HCT116 (cell line): Measurements from ENCODE around the gene CRISPLD2. TPM values are rescaled to one million over a fixed set of nuclear protein-coding genes. Genes with fewer than 3 reads are reported as not detected.

Experiments used
- ATAC-seq: fragments of 200-7000 bp; cut with Tn5 transposase; 2 replicates; pipeline ENCODE4 v1.9.1; 2020; ENCODE audit warnings: mild to moderate bottlenecking, moderate library complexity
- BruUV-seq: library from RNA; stranded (reverse); fragments of 400-500 nt; replicated peaks from 2 replicates; lab custom pipeline; 2021; lab: Mats Ljungman, UMichigan
- CTCF ChIA-PET: fragments of 300-600 bp; sonication (Branson Sonifier 250); formaldehyde crosslinking; loops from one replicate; lab custom pipeline; 2021; ENCODE audit warnings: antibody characterized with exemption; lab: Charles Lee
- POLR2A ChIA-PET: fragments of 300-600, 350-600 bp; sonication (Branson Sonifier 250); formaldehyde crosslinking; loops from one replicate; lab custom pipeline; 2021; ENCODE audit warnings: antibody characterized with exemption; lab: Charles Lee
- RAD21 ChIA-PET, 2 experiments: fragments of 300-600 bp; sonication (Branson Sonifier 250); formaldehyde crosslinking; loops; one replicate each; lab custom pipeline; 2023; ENCODE audit warnings: low total read pairs in 2 of 2; ENCODE audit not compliant: uncharacterized antibody in 2 of 2, unreplicated experiment in 2 of 2, low non-redundant PET in 1 of 2; lab: Charles Lee
- DNase-seq: peaks from one replicate; pipeline ENCODE4 v3.0.0-alpha.2; 2010; ENCODE audit warnings: low read depth, low spot score
- H2AFZ ChIP-seq: fragments of 200-600 bp; shearing (Covaris generic), sonication (generic); 2 replicates; pipeline ENCODE4 v1.6.1; 2017; ENCODE audit warnings: low read depth, mixed run types, mixed read lengths, antibody characterized with exemption, low read length; ENCODE audit not compliant: poor library complexity, severe bottlenecking
- H3K27ac ChIP-seq: 2 replicates; pipeline ENCODE4 v1.5.1; 2012; ENCODE audit warnings: low read depth, low read length
- H3K27me3 ChIP-seq: fragments of 200-600 bp; sonication (generic); 2 replicates; pipeline ENCODE4 v1.6.1; 2016; ENCODE audit warnings: mixed run types, low read length, mixed read lengths; ENCODE audit not compliant: insufficient read depth
- H3K36me3 ChIP-seq, 2 experiments: fragments of 200-500 bp in 1 of 2; fragments of 200-600 bp in 1 of 2; sonication (Bioruptor generic) in 1 of 2; sonication (generic) in 1 of 2; 2 replicates each; pipeline versions ENCODE4 v1.5.1 to v1.6.1; 2014 to 2016; ENCODE audit warnings: low read length in 2 of 2, inconsistent platforms in 1 of 2, mixed read lengths in 1 of 2, mixed run types in 1 of 2; ENCODE audit not compliant: insufficient read depth in 2 of 2, control insufficient read depth in 1 of 2
- H3K4me1 ChIP-seq, 2 experiments: fragments of 200-600 bp in 1 of 2; sonication (generic) in 1 of 2; 2 replicates each; pipeline versions ENCODE4 v1.5.1 to v1.6.1; 2012 to 2017; ENCODE audit warnings: low read length in 2 of 2, inconsistent platforms in 1 of 2, mild to moderate bottlenecking in 1 of 2, mixed read lengths in 1 of 2, mixed run types in 1 of 2, moderate library complexity in 1 of 2; ENCODE audit not compliant: insufficient read depth in 2 of 2, control insufficient read depth in 1 of 2
- H3K4me2 ChIP-seq: fragments of 200-600 bp; sonication (generic); 2 replicates; pipeline ENCODE4 v1.6.1; 2017; ENCODE audit warnings: mixed run types, low read length, mixed read lengths
- H3K4me3 ChIP-seq, 2 experiments: fragments of 200-600 bp in 1 of 2; sonication (generic) in 1 of 2; replicated peaks in 1 of 2; 2 replicates each; pipeline ENCODE4 v1.5.1; 2011 to 2016; ENCODE audit warnings: low read length in 2 of 2, control low read depth in 1 of 2, low read depth in 1 of 2, mild to moderate bottlenecking in 1 of 2, mixed read lengths in 1 of 2, mixed run types in 1 of 2
- H3K79me2 ChIP-seq: fragments of 200-600 bp; sonication (generic); 2 replicates; pipeline ENCODE4 v1.6.1; 2017; ENCODE audit warnings: mild to moderate bottlenecking, mixed run types, low read length, moderate library complexity, mixed read lengths; ENCODE audit not compliant: insufficient read depth
- H3K9ac ChIP-seq: fragments of 200-600 bp; sonication (generic); 2 replicates; pipeline ENCODE4 v1.6.1; 2016; ENCODE audit warnings: low read length, mixed read lengths
- H3K9me2 ChIP-seq: fragments of 200-600 bp; sonication (generic), shearing (Covaris generic); 2 replicates; pipeline ENCODE4 v1.6.1; 2017; ENCODE audit warnings: mixed run types, mild to moderate bottlenecking, moderate library complexity; ENCODE audit not compliant: insufficient read depth
- H3K9me3 ChIP-seq, 2 experiments: fragments of 200-500 bp in 1 of 2; fragments of 200-600 bp in 1 of 2; sonication (Bioruptor generic) in 1 of 2; sonication (generic) in 1 of 2; 2 replicates each; pipeline ENCODE4 v1.6.1; 2014 to 2017; ENCODE audit warnings: low read length in 2 of 2, mixed read lengths in 2 of 2, inconsistent platforms in 1 of 2, low read depth in 1 of 2, mild to moderate bottlenecking in 1 of 2, mixed run types in 1 of 2, moderate library complexity in 1 of 2; ENCODE audit not compliant: control insufficient read depth in 1 of 2, insufficient read depth in 1 of 2
- H4K20me1 ChIP-seq: fragments of 200-600 bp; sonication (generic), shearing (Covaris generic); 2 replicates; pipeline ENCODE4 v1.6.1; 2017; ENCODE audit warnings: mixed run types, mild to moderate bottlenecking, moderate library complexity; ENCODE audit not compliant: insufficient read depth
- ATF3 ChIP-seq: IDR thresholded peaks from 2 replicates; pipeline ENCODE4 v1.6.1; 2012
- CEBPB ChIP-seq: IDR thresholded peaks from 2 replicates; pipeline ENCODE4 v1.6.1; 2012; ENCODE audit warnings: low read depth
- CTCF ChIP-seq, 3 experiments: fragments of 200-600 bp in 1 of 3; sonication (generic) in 1 of 3; IDR thresholded peaks in 2 of 3; conservative IDR thresholded peaks in 1 of 3; 2 replicates each; pipeline ENCODE4 v1.5.1; 2012 to 2017; ENCODE audit warnings: low read depth in 2 of 3, low read length in 2 of 3, antibody characterized with exemption in 1 of 3, borderline replicate concordance in 1 of 3, control low read depth in 1 of 3, mild to moderate bottlenecking in 1 of 3, mixed read lengths in 1 of 3, mixed run types in 1 of 3, moderate library complexity in 1 of 3; ENCODE audit not compliant: insufficient read depth in 1 of 3
- EGR1 ChIP-seq: IDR thresholded peaks from 2 replicates; pipeline ENCODE4 v1.6.1; 2012; ENCODE audit warnings: low read depth
- ELF1 ChIP-seq: IDR thresholded peaks from 2 replicates; pipeline ENCODE4 v1.6.1; 2012; ENCODE audit warnings: low read depth, borderline replicate concordance
- EZH2 ChIP-seq: fragments of 200-600 bp; sonication (generic); IDR thresholded peaks from 2 replicates; pipeline ENCODE4 v1.6.1; 2017; ENCODE audit warnings: antibody characterized with exemption, mixed run types
- JUND ChIP-seq: IDR thresholded peaks from 2 replicates; pipeline ENCODE4 v1.6.1; 2012
- MAX ChIP-seq: IDR thresholded peaks from 2 replicates; pipeline ENCODE4 v1.6.1; 2012
- POLR2A ChIP-seq: IDR thresholded peaks from 2 replicates; pipeline ENCODE4 v1.7.0; 2011; ENCODE audit warnings: borderline replicate concordance; ENCODE audit not compliant: insufficient read depth, insufficient read length; ENCODE audit errors: extremely low read depth
- RAD21 ChIP-seq: IDR thresholded peaks from 2 replicates; pipeline ENCODE4 v1.6.1; 2012; ENCODE audit warnings: low read depth, mild to moderate bottlenecking
- SIN3A ChIP-seq: IDR thresholded peaks from 2 replicates; pipeline ENCODE4 v1.6.1; 2012; ENCODE audit warnings: low read depth
- SP1 ChIP-seq: IDR thresholded peaks from 2 replicates; pipeline ENCODE4 v1.6.1; 2012; ENCODE audit warnings: low read depth
- YY1 ChIP-seq: IDR thresholded peaks from 2 replicates; pipeline ENCODE4 v1.6.1; 2011; ENCODE audit warnings: low read length, low read depth, moderate library complexity, mild to moderate bottlenecking; ENCODE audit not compliant: insufficient replicate concordance; ENCODE audit errors: extremely low read depth
- ZBTB33 ChIP-seq: IDR thresholded peaks from 2 replicates; pipeline ENCODE4 v1.6.1; 2011; ENCODE audit warnings: mild to moderate bottlenecking, low read length, moderate library complexity; ENCODE audit not compliant: insufficient replicate concordance; ENCODE audit errors: extremely low read depth
- ZFX ChIP-seq: fragments of 450-650 bp; IDR thresholded peaks from 2 replicates; pipeline ENCODE4 v1.6.1; 2017
- intact Hi-C: fragments of 100-400 bp; cut with micrococcal nuclease; formaldehyde crosslinking; loops from 2 replicates; pipeline ENCODE4 v1.10.0; 2022
- total RNA-seq: library from RNA; stranded (reverse); gene quantifications from one replicate; pipeline ENCODE4 v1.2.1, GENCODE V29; 2021; ENCODE audit not compliant: unreplicated experiment

CRISPLD2 gene
- total RNA-seq, 1 experiment from 2014 or later: 4.6 TPM

GRCh38 chr16:84849751-84850150 lies 30.0 kb downstream of the CRISPLD2 start:
- no peaks in the 10 kb centered on the region for H4K20me1 ChIP-seq
- DNase-seq (no peak), ATAC-seq (no peak)
- H2AFZ ChIP-seq: no peak overlapping the region
- no peak overlapping the region for H3K9ac ChIP-seq
- H3K79me2 ChIP-seq: no peaks in the 10 kb centered on the region
- no peaks in the 10 kb centered on the region for H3K27me3 ChIP-seq
- no peak overlapping the region for H3K27ac ChIP-seq
- CTCF ChIA-PET: no interaction called here
- peaks cover 5 to 18% of the 10 kb centered on the region in 2 experiments; a peak in 3 of 4 replicates for H3K4me1 ChIP-seq
- no TSS peak for BruUV-seq
- no peaks in the 10 kb centered on the region for H3K36me3 ChIP-seq
- H3K4me2 ChIP-seq: no peak overlapping the region
- no peak overlapping the region for H3K4me3 ChIP-seq
- intact Hi-C loops: no loop called here
- RAD21 ChIA-PET: no interaction called here
- TF ChIP-seq POLR2A: no peak
- no peak for TF ChIP-seq RAD21
- no peak for TF ChIP-seq ELF1
- no peak for TF ChIP-seq MAX
- TF ChIP-seq CTCF (IDR thresholded peaks at IDR 0.05 in 2 of 3, conservative IDR thresholded peaks at IDR 0.05 in 1 of 3; ENCODE audit: borderline replicate concordance in 1 of 3, insufficient read depth in 1 of 3, low read depth in 2 of 3, low read length in 2 of 3): no peak
- no peak for TF ChIP-seq ZBTB33
- TF ChIP-seq EGR1: no peak
- TF ChIP-seq YY1: no peak
- TF ChIP-seq CEBPB: no peak
- no peak for TF ChIP-seq JUND
- no peak for TF ChIP-seq EZH2
- no peak for TF ChIP-seq SIN3A
- TF ChIP-seq ZFX: no peak
- no peak for TF ChIP-seq SP1
- TF ChIP-seq ATF3: no peak
- H3K9me2 ChIP-seq: no peaks in the 10 kb centered on the region
- POLR2A ChIA-PET: no interaction called here
- no peaks in the 10 kb centered on the region for H3K9me3 ChIP-seq
